HFFc6 (cell line): ENCODE measurements around the gene ZACN. TPM values are rescaled to one million over a fixed set of nuclear protein-coding genes. Genes with fewer than 3 reads are reported as not detected.
A peak's percentile ranks its signal among the peaks of the same experiment; 100 is the strongest.
"Not testable (repeated sequence)": the region's sequence is repeated elsewhere in the genome, so short reads cannot be mapped to it uniquely, and the experiment has no call there.

ENCODE experiments used
- DNase-seq: peaks from one replicate; pipeline ENCODE4 v3.0.0-alpha.2; 2018
- H3K27ac Mint-ChIP-seq: 2 replicates; pipeline ENCODE4 v1.8.0; 2020; ENCODE audit warnings: mild to moderate bottlenecking, mixed read lengths
- H3K27me3 Mint-ChIP-seq: 2 replicates; pipeline ENCODE4 v1.8.0; 2021; ENCODE audit warnings: mild to moderate bottlenecking, moderate library complexity, mixed read lengths; ENCODE audit not compliant: insufficient read depth
- H3K36me3 Mint-ChIP-seq: 2 replicates; pipeline ENCODE4 v1.8.0; 2021; ENCODE audit warnings: low read depth, mixed read lengths
- H3K4me1 Mint-ChIP-seq: 2 replicates; pipeline ENCODE4 v1.8.0; 2020; ENCODE audit warnings: low read depth, mixed read lengths
- H3K4me3 Mint-ChIP-seq: 2 replicates; pipeline ENCODE4 v1.8.0; 2020; ENCODE audit warnings: mild to moderate bottlenecking, moderate library complexity, mixed read lengths
- H3K9me3 Mint-ChIP-seq: 2 replicates; pipeline ENCODE4 v1.8.0; 2020; ENCODE audit warnings: mild to moderate bottlenecking, mixed read lengths
- total RNA-seq, 6 experiments: library from RNA; stranded (reverse); fragmentation: NEBNext Ultra II Directional; extraction: Animal tissue kit (Norgen Biotek cat#: 25700); gene quantifications; 2 replicates in 1 of 6; 3 replicates in 5 of 6; pipeline ENCODE4 v1.2.3, GENCODE V29; 2021
- TF ChIP-seq, protein P1 (sequence below): fragments of 200-600 bp; sonication (generic); IDR thresholded peaks from 2 replicates; pipeline ENCODE4 v1.5.0; 2021; ENCODE audit warnings: antibody characterized with exemption, mild to moderate bottlenecking

Gene ZACN
- total RNA-seq, 6 experiments from 2014 or later, result 0.23 to 0.26 TPM; not detected in 4

DNA sequence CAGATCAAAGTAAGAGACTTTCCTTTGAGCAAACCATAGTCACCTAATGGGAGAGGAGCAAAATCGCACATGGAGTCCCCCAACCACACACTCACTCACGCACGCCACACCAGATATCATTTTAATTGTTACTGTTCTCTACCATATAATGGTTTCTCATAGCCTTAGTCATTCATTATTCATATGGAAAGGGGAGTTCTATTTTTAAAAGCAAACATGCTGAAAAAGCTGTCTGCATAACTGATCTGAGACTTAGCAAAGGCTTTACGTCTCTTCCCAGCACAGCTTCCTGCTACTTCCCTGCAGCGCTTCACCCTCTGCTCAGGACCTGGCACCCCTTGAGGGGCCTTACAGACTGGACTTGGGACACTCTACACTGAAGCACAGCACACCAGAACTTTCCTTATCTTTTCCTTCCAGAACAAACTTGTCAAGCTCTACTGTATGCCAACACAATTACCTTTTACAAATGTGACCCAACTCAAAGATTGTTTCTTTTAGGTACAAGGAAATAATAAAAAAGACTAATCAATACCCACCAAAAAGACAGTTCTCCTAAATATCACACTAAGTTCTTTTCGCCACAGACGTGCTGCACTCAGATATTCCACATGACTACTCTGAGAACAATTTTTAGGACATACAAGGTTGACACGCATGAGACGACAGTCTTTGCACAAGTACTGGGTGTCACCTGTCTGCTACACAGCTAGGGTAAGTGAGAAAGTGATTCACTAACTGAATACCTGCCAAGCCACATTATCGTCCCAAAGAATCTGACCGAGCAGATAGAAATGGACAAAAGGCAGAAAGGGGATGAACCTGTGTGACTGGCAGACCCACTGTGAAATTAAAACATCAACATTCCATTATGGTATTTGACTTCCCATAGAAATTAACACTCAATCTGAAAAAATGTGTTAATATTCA, 28.2 kb upstream of the ZACN start:
- H3K4me3 Mint-ChIP-seq, result no peak overlapping the region
- peaks cover 33% of the 10 kb centered on the region for H3K4me1 Mint-ChIP-seq
- no peak overlapping the region for H3K27ac Mint-ChIP-seq
- peaks cover 59% of the 10 kb centered on the region for H3K36me3 Mint-ChIP-seq
- DNase-seq, result no peak
- H3K27me3 Mint-ChIP-seq, result no peaks in the 10 kb centered on the region; the same call in 1 of the 2 replicates
- TF ChIP-seq, protein P1, sequence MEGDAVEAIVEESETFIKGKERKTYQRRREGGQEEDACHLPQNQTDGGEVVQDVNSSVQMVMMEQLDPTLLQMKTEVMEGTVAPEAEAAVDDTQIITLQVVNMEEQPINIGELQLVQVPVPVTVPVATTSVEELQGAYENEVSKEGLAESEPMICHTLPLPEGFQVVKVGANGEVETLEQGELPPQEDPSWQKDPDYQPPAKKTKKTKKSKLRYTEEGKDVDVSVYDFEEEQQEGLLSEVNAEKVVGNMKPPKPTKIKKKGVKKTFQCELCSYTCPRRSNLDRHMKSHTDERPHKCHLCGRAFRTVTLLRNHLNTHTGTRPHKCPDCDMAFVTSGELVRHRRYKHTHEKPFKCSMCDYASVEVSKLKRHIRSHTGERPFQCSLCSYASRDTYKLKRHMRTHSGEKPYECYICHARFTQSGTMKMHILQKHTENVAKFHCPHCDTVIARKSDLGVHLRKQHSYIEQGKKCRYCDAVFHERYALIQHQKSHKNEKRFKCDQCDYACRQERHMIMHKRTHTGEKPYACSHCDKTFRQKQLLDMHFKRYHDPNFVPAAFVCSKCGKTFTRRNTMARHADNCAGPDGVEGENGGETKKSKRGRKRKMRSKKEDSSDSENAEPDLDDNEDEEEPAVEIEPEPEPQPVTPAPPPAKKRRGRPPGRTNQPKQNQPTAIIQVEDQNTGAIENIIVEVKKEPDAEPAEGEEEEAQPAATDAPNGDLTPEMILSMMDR, result no peak
- H3K9me3 Mint-ChIP-seq, result no peaks in the 10 kb centered on the region

DNA sequence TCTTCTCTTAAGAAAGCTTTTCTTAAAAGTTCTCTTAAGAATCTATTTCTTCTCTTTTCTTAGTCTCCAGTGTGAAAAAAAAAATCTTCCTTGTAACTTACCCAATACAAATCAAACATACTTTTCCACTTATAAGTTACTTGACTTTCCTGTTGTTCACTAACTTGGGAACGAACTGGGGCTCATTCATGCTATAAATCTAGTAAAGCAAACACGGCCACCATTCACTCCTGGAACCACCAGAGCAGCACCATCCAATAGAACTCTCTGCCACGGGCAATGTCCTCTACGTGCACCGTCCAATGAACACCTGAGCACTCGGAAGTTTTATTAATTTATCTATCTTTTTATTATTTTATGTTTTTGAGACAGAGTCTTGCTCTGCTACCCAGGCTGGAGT, 27.4 kb upstream of the ZACN start:
- Mint-ChIP-seq H3K4me1 (peaks cover 33% of the 10 kb centered on the region), H3K9me3 (no peaks in the 10 kb centered on the region), H3K27ac (no peak overlapping the region), H3K4me3 (no peak overlapping the region), H3K27me3 (no peaks in the 10 kb centered on the region; the same call in 1 of the 2 replicates), H3K36me3 (peaks cover 66% of the 10 kb centered on the region)
- TF ChIP-seq, protein P1, result no peak
- DNase-seq, result no peak

DNA sequence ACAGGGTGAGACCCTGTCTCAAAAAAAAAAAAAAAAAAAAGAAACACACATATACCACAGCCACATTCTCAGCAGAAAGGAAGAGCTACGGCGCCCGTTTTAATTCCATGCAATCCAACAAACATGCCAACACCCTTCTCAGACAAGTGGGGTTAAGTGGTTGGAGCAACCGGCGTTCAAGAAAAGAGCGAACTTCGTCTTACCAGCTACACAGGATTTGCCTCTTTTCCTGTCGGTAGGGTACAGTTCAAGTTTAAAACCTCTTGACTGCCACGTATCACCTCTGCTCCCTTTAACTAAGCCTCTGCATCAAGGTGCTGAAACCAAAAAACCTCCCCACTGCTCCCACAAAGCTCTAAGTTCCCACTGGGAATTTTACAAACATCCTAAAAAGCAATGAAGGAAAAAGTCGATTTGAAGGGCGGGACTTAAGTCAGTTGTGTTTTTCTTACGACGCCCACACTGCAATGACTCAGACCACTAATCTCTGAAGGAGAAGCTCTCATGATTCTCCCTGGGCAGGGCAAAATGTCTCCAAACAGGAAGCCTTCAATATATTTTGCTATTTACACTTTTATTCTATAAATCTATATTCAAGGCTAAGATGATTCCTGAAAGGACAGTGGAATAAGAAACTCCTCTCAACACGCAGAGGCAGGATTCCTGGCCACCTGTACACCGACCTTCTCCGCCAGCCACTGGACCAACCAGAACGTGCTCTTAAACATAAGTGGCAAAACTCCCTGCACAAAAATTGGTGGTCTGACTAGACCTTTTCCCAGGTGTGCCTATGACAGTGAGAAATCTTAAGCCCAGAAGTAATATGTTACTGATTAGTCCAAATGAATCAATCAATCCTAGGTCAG, 25.5 kb upstream of the ZACN start:
- Mint-ChIP-seq H3K4me1 (peaks cover 28% of the 10 kb centered on the region), H3K27ac (no peak overlapping the region), H3K36me3 (peaks cover 70% of the 10 kb centered on the region), H3K4me3 (no peak overlapping the region), H3K27me3 (no peaks in the 10 kb centered on the region; the same call in 1 of the 2 replicates), H3K9me3 (no peaks in the 10 kb centered on the region)
- no peak for DNase-seq
- TF ChIP-seq, protein P1, result no peak

DNA sequence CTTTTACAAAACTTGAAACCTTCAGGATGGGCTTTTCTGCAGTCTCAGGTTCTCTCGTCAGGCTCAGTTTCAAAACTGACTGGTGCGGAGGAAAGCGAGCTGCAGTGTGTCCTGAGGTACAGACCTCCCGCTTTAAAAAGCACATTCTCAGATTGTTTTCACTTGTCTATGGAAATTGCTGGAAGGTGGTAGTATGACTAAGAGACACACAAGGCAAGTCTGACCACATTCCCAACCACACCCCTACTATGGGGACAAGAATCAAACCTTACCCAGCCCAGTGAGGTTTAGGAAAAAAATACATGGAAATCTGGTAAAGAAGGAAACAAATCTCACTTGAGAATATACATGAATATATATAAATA, 24.9 kb upstream of the ZACN start:
- Mint-ChIP-seq H3K9me3 (no peaks in the 10 kb centered on the region), H3K27ac (0 out of 2 replicates have a peak overlapping the region, but pooled peaks have one; percentile 14), H3K4me3 (no peak overlapping the region), H3K27me3 (no peaks in the 10 kb centered on the region; the same call in 1 of the 2 replicates), H3K36me3 (peaks cover 68% of the 10 kb centered on the region), H3K4me1 (peaks cover 22% of the 10 kb centered on the region)
- DNase-seq, result peak; percentile 22
- TF ChIP-seq, protein P1, result no peak

DNA sequence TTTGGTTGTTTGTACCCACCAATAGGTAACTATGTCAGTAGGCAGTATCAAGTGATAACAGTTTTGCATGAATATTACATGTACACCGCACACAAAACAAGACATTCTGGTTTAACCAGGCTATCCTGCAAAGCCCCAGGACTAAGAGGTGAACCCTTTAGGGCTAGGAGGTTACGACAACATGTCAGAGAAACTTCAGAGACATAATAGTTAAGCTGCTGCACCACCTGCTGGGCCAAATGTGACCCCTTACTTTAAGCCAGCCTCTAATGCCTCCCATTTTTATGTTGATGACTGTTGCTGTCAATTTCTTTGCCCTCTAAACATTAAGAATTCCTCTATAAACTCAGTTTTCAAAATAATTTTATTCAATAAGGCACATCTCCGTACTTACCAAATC, 22.1 kb upstream of the ZACN start:
- Mint-ChIP-seq H3K36me3 (peaks cover 52% of the 10 kb centered on the region), H3K27me3 (no peaks in the 10 kb centered on the region), H3K9me3 (no peaks in the 10 kb centered on the region), H3K4me1 (peaks cover 14% of the 10 kb centered on the region), H3K4me3 (no peak overlapping the region), H3K27ac (no peak overlapping the region)
- no peak for DNase-seq
- TF ChIP-seq, protein P1, result no peak

DNA sequence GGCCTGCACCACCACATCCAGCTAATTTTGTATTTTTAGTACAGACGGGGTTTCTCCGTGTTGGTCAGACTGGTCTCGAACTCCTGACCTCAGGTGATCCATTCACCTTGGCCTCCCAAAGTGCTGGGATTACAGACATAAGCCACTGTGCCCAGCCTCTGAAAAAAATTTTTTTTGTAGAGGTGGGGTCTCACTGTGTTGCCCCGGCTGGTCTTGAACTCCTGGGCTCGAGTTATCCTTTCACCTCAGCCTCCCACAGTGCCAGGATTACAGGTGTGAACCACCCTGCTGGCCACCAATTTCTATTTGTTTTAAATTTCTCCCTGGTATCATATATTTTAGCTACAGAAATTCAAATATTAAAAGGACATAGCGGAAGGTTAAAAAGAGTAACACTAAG, 20.7 kb upstream of the ZACN start:
- H3K27me3 Mint-ChIP-seq, DNase-seq, H3K27ac Mint-ChIP-seq, H3K9me3 Mint-ChIP-seq, H3K4me3 Mint-ChIP-seq: not testable (repeated sequence)
- Mint-ChIP-seq H3K36me3 (peaks cover 51% of the 10 kb centered on the region), H3K4me1 (peaks cover 12% of the 10 kb centered on the region)
